Hepatocyte (in vitro differentiated cells): ENCODE measurements around the gene FOXO3.

Experiments used
- EZH2 ChIP-seq: fragments of 200-600 bp; sonication (generic); IDR thresholded peaks from 2 replicates; pipeline ENCODE4 v1.6.1; 2016; ENCODE audit warnings: antibody characterized with exemption, mild to moderate bottlenecking, borderline replicate concordance
- TF ChIP-seq, protein P1 (sequence below): fragments of 200-600 bp; sonication (generic); IDR thresholded peaks from 2 replicates; pipeline ENCODE4 v1.5.1; 2016; ENCODE audit warnings: antibody characterized with exemption, mild to moderate bottlenecking; ENCODE audit not compliant: poor library complexity

DNA sequence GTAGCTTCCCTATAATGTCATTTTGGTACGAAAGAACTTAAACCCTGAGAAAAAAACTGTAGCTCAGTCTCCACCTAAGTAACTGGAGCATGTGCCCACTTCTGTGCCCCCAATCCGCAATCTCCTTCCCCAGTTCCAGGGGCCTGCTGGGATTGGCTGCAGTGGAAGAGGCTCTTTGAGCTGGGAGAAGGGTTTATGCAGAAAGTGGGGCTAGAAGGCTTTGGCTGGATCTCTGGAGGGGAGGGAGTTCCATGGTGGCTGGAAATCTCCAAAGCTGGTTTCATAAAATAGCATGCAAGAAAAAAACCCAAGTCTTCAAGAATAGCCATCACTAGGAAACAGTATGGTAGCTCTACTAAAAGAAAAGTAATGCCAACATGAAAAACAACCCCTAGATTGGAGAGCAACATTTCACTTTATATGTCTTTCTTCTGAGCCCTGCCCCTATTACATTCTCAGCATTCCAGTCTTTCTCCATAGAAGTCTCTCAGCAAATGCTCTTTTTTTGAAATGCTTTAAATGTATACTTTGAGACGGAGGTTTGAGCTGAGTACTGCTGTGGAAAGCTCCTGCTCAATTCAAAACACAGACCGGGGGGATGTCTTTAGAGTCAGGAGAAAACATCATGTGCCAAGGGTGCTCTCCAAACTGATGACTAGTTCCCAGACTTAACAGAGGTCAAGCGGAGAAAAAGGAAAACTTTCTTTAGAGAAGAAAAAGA is 36.0 kb upstream of the FOXO3 start:
- TF ChIP-seq, protein P1, sequence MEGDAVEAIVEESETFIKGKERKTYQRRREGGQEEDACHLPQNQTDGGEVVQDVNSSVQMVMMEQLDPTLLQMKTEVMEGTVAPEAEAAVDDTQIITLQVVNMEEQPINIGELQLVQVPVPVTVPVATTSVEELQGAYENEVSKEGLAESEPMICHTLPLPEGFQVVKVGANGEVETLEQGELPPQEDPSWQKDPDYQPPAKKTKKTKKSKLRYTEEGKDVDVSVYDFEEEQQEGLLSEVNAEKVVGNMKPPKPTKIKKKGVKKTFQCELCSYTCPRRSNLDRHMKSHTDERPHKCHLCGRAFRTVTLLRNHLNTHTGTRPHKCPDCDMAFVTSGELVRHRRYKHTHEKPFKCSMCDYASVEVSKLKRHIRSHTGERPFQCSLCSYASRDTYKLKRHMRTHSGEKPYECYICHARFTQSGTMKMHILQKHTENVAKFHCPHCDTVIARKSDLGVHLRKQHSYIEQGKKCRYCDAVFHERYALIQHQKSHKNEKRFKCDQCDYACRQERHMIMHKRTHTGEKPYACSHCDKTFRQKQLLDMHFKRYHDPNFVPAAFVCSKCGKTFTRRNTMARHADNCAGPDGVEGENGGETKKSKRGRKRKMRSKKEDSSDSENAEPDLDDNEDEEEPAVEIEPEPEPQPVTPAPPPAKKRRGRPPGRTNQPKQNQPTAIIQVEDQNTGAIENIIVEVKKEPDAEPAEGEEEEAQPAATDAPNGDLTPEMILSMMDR = no peak
- no peak for TF ChIP-seq EZH2
